ENCODE results near the gene SNTG2. TPM values are rescaled to one million over a fixed set of nuclear protein-coding genes. Genes with fewer than 3 reads are reported as not detected.

Gene SNTG2
- total RNA-seq, 2 donors from 2014 or later, result 2.4 TPM; not detected in 1

DNA sequence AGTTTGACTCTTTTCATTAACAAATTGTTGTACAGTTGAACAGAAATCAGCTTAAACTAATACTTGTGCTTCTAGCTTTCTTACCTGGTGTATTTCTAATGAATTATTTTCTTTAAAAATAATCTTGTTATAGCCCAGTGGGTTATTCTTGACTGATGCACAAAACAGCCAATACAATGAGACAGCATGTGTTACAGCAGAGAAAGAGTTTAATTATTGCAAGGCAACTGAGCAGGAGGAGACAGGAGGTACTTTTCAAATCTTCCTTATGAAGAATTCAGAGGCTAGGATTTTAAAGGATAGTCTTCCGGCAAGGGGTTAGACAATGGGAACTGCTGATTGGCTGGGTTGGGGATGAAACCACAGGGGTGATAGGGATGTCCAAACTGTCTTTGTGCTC, 398.1 kb downstream of the SNTG2 start:
- H3K4me1 ChIP-seq, result no peaks in the 10 kb centered on the region

DNA sequence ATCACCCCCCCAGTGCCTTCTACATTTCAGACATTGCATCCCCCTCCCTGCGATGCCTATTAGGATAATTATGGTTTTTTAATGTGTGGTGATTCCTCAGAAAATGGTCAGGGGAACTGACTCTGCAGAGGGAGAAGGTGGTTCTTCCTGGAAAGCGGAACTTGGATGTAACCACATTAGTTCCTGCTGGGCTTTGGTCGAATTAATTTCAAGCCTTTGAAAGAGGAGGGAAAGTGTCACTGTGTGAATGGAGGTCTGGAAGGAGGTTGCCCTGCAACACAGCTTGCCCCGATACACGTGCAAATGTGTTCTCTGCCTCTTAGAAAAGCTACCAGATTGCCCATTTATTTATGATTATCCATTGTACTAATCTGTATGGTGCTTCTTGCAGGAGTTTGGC, 399.5 kb downstream of the SNTG2 start:
- DNase-seq (ENCODE audit: low spot score), result no peak
- Histone ChIP-seq H3K27ac (no peak overlapping the region), H3K4me1 (no peaks in the 10 kb centered on the region), H3K36me3 (no peaks in the 10 kb centered on the region), H3K4me3 (no peak overlapping the region), H3K9me3 (peaks cover 0 to 22% of the 10 kb centered on the region in 2 donors), H3K27me3 (no peaks in the 10 kb centered on the region)
- TF ChIP-seq, protein P1, sequence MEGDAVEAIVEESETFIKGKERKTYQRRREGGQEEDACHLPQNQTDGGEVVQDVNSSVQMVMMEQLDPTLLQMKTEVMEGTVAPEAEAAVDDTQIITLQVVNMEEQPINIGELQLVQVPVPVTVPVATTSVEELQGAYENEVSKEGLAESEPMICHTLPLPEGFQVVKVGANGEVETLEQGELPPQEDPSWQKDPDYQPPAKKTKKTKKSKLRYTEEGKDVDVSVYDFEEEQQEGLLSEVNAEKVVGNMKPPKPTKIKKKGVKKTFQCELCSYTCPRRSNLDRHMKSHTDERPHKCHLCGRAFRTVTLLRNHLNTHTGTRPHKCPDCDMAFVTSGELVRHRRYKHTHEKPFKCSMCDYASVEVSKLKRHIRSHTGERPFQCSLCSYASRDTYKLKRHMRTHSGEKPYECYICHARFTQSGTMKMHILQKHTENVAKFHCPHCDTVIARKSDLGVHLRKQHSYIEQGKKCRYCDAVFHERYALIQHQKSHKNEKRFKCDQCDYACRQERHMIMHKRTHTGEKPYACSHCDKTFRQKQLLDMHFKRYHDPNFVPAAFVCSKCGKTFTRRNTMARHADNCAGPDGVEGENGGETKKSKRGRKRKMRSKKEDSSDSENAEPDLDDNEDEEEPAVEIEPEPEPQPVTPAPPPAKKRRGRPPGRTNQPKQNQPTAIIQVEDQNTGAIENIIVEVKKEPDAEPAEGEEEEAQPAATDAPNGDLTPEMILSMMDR (IDR thresholded peaks at IDR 0.05), result no peak

More for the DNA sequence above, 398.1 kb downstream of the SNTG2 start:
- TF ChIP-seq, protein P1 (IDR thresholded peaks at IDR 0.05), result no peak
- H3K27me3 ChIP-seq, result no peaks in the 10 kb centered on the region
- H3K27ac ChIP-seq, result no peak overlapping the region
- DNase-seq (ENCODE audit: low spot score), result no peak
- H3K36me3 ChIP-seq, result no peaks in the 10 kb centered on the region
- peaks cover 0 to 22% of the 10 kb centered on the region in 2 donors for H3K9me3 ChIP-seq
- H3K4me3 ChIP-seq, result no peak overlapping the region

DNA sequence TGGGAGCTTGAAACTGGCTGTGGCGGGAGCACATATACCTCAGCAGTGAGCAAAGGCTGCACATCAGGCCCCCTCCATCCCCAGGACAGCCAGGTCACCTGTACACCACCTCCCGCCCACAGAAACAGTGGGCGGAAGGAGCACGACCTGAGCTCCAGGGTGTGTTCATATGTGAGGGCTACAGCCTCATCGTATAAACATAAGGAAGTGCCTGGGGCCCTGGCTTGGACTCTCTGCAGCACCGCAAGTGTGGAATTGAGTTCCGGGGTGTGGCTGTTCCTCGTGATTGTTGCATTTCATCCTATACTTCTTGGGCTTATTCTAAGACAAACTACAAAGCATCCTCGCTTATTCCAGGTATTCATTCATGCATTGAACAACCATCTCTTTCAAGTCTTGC, 402.5 kb downstream of the SNTG2 start:
- H3K27ac ChIP-seq, result no peak overlapping the region

DNA sequence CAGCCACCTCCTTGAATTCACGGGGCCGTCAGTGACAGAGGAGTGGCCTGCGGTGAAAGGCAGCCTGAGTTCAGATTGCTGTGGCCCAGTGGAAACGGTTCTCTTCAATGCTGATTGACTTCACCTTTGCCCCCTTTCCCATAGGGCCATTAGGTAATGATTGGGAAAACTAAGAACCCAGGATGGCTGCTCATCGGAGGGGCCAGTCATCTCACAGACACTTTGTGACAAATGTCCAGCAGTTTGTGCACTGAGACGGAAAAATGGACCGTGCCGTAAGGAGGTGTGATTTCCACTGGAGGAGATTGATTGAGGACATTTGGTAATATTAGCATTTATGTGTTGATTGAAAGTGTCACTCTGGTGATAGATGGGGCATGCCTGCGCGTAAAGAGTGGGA, 402.9 kb downstream of the SNTG2 start:
- Histone ChIP-seq H3K9me3 (peaks cover 0 to 11% of the 10 kb centered on the region in 2 donors), H3K4me1 (no peaks in the 10 kb centered on the region), H3K36me3 (no peaks in the 10 kb centered on the region), H3K4me3 (no peak overlapping the region), H3K27me3 (no peaks in the 10 kb centered on the region), H3K27ac (no peak overlapping the region)
- DNase-seq (ENCODE audit: low spot score), result no peak
- TF ChIP-seq, protein P1 (IDR thresholded peaks at IDR 0.05), result no peak

More for the DNA sequence above, 402.5 kb downstream of the SNTG2 start:
- TF ChIP-seq, protein P1 (IDR thresholded peaks at IDR 0.05), result no peak
- no peaks in the 10 kb centered on the region for H3K36me3 ChIP-seq
- H3K27me3 ChIP-seq, result no peaks in the 10 kb centered on the region
- H3K4me3 ChIP-seq, result no peak overlapping the region
- peaks cover 0 to 16% of the 10 kb centered on the region in 2 donors for H3K9me3 ChIP-seq
- no peaks in the 10 kb centered on the region for H3K4me1 ChIP-seq
- DNase-seq (ENCODE audit: low spot score), result no peak

DNA sequence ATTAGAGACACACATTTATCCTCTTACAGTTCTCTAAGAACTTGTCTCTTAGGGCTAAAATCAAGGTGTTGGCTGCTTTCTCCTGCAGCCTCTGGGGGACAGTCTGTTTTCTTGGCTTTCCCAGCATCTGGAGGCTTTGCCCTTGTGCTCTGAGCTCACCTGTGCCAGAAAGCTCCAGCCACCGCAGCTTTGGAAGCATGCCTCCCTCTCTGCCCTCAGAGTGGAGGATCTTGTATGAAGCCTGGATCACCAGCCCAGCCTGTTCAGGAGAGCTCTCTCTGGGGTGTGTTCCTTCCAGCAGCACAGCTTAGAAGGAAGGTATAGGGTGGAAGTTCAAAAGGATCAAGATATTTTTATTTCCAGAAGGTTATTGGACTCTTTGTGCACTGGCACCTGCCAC, 409.5 kb downstream of the SNTG2 start:
- no peaks in the 10 kb centered on the region for H3K36me3 ChIP-seq
- H3K4me1 ChIP-seq, result no peaks in the 10 kb centered on the region
- no peaks in the 10 kb centered on the region for H3K27me3 ChIP-seq
- no peak for DNase-seq (ENCODE audit: low spot score)
- no peak overlapping the region for H3K4me3 ChIP-seq
- TF ChIP-seq, protein P1 (IDR thresholded peaks at IDR 0.05), result no peak
- no peak overlapping the region for H3K27ac ChIP-seq
- no peaks in the 10 kb centered on the region for H3K9me3 ChIP-seq

DNA sequence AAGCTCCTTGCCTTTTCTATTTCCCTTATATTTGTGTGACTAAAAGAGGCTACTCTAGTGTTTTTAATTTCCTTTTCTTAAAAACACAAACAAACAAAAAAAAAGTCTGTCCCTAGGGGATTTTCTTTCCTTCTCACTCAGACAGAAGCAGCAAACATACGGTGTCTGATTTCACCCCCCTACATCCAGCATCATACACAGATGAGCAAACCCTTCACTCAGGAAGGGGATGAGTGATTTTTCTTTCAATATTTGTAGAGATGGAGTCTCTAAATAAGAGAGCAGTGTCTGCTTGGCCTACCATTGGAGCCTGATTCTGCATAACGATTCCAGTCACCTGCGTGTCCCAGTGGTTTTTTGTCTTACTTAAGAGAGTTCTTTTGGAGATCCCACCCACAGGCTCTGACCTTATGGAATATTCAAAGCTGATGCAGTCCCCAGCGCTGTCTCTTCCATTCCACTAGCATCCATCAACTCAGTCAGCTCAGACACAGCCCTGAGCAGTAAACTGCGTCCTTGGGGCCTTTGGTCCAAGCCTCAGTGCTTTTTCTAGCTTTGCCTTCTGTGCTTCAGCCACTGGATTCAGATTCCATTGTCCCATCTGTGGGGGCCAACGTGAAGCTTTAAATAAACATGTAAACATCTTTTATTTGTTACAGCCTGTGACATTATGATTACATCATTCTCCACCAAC, 410.1 kb downstream of the SNTG2 start:
- Histone ChIP-seq H3K36me3 (no peaks in the 10 kb centered on the region), H3K9me3 (no peaks in the 10 kb centered on the region), H3K4me3 (no peak overlapping the region), H3K4me1 (no peaks in the 10 kb centered on the region), H3K27me3 (no peaks in the 10 kb centered on the region), H3K27ac (no peak overlapping the region)
- DNase-seq (ENCODE audit: low spot score), result no peak
- TF ChIP-seq, protein P1 (IDR thresholded peaks at IDR 0.05), result no peak
